Occipital lobe (tissue), 2 donors: ENCODE data around the gene TRHDE. TPM values are rescaled to one million over a fixed set of nuclear protein-coding genes. Genes with fewer than 3 reads are reported as not detected.

Experiments used
- DNase-seq: peaks from one replicate; lab custom pipeline; 2025; lab: John Stamatoyannopoulos, UW
- total RNA-seq: library from RNA; depleted of rRNA; stranded (reverse); fragments of >200 nt; gene quantifications from one replicate; pipeline ENCODE4 v1.2.3, GENCODE V29; 2014

Gene TRHDE
- total RNA-seq, 1 donor from 2014 or later: 57.1 TPM

DNA sequence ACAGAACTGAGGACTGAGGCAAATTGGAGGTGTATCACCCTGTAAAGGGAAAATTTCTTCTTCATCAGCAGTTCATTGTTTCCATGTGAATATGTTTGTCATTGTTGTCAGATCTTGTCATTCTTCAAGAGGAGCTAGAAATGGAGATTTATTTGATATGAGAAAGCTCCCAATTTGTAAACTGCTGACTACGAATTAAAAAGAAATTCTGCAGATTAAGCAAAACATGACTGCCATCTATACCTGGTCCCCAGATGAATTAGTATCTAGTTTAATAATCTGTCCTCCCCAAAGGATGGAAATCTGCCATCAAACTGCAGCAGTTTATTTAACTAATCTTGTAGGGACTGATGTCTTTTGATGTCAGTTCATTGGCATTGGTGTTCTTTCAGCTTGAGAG lies 162.8 kb downstream of the TRHDE start:
- DNase-seq: no peak

DNA sequence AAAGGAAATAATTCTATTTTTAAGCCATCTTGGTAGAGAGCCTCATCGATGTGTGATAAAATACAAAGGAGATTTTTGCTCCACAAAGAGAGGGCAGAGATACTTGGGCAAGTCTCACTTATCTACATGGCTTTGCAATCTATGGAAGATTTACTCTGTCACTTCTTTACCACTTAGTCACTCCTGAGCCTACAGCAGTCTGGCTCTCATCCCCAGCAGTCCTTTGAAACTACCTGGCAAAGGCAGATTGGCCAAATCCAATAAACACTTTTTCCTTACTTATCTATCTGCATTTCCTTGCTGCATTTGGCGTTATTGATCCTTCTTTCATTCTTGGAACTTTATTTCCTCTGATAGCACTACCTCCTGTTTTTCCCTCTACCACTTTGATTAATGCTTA lies 170.0 kb downstream of the TRHDE start:
- no peak for DNase-seq

DNA sequence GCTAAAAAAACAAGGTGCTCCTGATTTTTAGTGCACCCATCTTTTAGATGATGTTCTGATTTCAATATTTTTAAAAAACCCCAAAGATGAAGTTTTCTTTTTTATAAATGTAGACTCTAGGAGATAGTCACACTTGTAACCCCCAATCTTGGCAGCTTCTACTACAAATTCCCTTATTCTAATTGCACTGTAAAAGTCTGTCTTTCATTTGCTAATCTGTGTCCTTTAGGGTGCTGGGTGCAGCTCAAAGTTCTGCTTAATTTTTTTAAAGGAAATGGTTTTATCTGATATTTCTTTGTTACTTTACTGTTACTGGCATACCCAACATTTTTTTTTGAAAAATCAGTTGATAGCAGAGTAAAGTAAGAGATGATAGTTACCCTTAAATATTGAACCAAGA lies 172.0 kb downstream of the TRHDE start:
- DNase-seq: no peak

DNA sequence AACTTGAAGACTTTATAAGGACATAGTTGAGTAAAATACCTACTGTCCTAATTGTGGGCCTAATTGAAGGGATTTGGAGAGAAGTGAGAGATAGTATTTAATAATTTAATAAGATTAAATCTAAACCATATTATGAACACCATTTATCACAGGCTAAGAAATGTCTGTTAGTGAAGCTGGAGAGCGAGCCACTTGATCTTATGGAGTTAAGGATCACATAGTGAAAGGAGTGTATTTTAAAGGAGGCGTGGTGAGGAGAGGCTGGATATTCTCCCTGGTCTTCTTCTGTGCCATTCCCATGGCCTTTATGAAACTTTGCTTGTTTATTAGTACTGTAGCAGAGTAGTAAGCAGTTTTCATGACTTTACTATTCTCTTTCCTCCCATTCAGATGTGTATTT lies 172.4 kb downstream of the TRHDE start:
- no peak for DNase-seq

GRCh38 chr12:72448089-72448488 lies 175.9 kb downstream of the TRHDE start:
- no peak for DNase-seq

- DNase-seq: no peak
Observed at GRCh38 chr12:72448805-72449204, 176.6 kb downstream of the TRHDE start.

GRCh38 chr12:72453066-72453465 lies 180.9 kb downstream of the TRHDE start:
- no peak for DNase-seq

DNA sequence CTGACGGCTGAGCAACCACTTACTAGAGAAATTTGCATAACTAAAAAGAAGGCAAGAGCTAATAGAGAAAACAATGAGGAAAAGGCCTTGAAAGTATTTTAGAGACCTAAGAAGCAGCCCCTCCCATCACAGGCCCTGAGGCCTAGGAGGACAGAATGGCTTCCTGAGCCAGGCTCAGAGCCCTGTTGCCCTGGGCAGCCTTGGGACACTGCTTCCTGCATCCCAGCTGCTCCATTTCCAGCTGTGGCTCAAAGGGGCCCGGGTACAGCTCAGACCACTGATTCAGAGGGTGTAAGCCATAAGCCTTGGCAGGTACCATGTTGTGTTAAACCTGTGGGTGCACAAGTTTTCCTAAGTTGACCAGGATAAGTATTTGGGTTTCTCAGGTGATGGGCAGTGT lies 181.4 kb downstream of the TRHDE start:
- no peak for DNase-seq

- no peak for DNase-seq
Observed at GRCh38 chr12:72464471-72464870, 192.3 kb downstream of the TRHDE start.

DNA sequence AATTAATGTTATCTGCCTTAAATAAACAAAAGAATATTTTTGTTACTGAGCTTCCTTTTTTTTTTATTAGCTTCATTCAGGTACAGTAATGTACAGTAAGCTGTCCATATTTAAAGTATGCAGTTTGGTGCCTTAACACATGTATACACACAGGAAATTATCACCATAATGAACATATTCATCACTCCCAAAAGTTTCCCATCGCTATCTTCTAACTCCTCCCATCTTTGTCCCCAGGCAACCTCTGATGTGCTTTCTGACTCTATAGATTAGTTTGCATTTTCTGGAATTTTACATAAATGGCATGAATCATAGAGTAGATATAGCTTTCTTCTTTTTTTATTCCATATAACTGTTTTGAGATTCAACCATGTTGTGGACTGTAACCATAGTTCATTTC lies 193.0 kb downstream of the TRHDE start:
- DNase-seq: no peak

- no peak for DNase-seq
Observed at GRCh38 chr12:72465940-72466630, 193.9 kb downstream of the TRHDE start.

DNA sequence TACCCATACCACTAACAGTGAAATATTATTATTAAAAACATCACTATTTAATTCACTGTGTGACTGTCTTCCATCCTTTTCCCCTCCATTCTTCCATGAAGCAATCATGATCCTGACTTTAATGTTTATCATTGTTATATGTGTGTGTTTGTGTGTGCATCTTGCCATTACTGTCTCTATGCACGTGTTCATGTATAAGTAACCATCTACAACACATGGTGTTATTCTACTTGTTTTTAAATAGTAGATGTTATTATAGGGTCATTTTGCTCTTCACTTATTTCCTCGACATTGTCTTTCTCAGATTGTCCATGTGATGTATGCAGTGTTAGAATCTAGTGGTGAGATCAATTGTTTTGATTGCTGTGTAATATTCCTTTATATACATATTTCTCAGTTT lies 195.8 kb downstream of the TRHDE start:
- DNase-seq: no peak

DNA sequence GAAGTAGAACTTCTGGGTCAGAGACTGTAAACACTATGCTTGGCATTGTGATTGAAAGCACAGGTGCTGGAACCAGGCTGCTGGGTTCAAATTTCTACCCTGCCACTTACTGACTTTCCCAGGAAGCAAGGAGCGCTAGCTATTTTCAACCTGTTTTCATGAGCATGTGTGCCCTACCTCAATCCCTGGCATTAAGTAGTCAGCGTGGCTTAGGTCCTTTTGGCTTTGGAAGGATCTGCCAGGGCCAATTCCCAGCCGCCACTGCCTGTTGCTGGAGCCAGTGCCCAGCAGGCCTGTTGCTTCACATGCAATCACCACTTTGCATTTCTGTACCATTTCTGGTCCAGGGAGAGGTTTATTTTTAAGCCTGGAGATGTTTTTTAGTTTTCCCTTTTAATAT lies 196.3 kb downstream of the TRHDE start:
- DNase-seq: no peak

DNA sequence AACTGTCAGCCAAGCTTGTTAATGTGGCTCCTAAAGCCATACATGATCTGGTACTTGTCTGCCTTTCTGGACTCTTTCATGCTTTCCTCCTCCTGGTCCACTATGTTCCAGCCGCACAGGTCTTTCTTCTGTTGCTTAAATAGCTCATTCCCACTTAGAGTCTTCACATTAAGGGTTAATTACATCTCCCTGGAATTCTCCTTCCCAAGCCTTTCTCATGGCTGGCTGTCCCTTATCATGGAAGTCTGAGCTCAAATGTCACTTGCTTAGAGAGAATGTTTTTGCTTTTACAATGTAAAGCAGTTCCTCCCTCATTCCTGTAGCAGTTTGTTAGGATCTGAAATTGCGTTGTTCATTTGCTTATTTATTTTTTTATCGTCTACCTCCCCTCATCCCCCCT lies 199.6 kb downstream of the TRHDE start:
- no peak for DNase-seq

DNA sequence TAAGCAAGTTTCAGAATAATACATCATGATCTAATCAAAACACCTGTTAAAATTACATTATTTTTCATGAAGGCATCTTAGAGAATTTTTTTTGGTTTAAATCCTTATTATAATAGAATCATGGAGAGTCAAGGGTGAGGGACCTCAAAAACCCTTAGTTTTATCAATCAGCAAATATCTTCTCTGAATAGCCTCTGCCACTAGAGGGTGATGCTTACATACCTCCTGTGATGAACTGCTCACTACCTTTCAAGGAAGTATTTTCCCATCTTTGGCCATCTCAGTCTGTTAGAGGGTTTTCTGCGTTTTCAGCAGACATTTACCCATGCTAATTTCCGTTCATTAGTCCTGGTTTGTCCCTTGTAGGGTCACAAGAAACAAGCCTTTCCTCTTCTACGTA lies 200.2 kb downstream of the TRHDE start:
- DNase-seq: no peak

GRCh38 chr12:72476301-72476700 lies 204.1 kb downstream of the TRHDE start:
- DNase-seq: no peak

- DNase-seq: no peak
Observed at GRCh38 chr12:72485017-72485701, 213.0 kb downstream of the TRHDE start.

GRCh38 chr12:72491426-72491825 lies 219.3 kb downstream of the TRHDE start:
- DNase-seq: no peak

- no peak for DNase-seq
Observed at GRCh38 chr12:72493407-72493806, 221.2 kb downstream of the TRHDE start.

DNA sequence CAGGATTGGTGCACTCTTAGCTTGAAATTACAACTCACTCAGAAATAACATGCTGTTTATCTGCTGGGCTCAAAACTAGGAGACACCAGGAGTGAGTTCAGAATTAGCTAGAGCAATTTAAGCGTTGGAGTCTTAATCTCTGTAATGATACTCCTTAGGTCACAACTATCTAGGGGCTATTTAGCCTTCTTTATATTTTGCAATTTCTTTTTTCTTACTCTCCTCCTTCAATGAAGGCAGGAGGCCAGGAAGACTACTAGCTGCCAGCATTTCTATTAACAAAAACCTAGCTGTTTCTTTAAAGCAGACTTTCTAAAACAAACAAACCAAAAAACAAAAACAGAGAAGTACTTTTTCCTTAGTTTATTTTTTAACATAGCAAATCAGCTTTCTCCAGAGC lies 226.2 kb downstream of the TRHDE start:
- no peak for DNase-seq

DNA sequence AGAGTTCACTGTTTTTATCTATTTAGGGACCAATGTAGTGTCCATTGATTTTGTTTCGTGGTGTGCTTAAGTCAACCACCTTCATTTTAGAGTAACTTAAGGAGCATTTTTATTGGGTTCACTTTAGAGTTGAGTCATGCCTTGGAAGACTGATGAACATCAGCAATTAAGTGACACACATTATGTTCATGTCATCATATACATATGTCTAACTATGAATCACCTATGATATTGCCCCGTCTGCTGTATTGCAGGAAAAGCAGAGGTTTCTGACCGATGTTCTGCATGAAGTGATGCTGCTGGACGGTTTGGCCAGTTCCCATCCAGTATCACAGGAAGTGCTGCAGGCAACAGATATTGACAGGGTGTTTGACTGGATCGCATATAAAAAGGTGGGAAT lies 227.1 kb downstream of the TRHDE start:
- no peak for DNase-seq

GRCh38 chr12:72502546-72502945 lies 230.4 kb downstream of the TRHDE start:
- DNase-seq: no peak

DNA sequence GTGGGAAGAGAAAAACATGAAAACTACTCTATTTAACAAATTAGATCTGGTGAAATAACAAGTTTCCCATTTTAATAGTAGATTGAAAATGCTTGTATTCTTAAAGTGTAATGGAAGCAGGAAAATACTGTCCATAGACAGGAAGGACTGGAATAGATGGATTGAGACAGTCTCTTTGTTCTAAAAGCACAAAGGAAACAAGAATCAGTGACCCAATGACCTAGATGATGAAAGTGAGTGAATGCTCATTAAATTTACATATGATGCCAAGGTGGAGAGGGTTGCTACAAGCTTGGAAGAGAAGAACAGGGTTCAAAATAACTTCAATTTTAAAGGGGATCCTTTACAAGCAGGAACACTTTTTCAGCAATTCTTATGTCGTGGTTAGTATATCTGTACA lies 233.1 kb downstream of the TRHDE start:
- DNase-seq: no peak
